MM.1S (cell line): ENCODE data around the gene C16orf89.

Experiments
- DNase-seq: peaks from one replicate; pipeline ENCODE4 v3.0.0-alpha.2; 2015
- H2AFZ ChIP-seq: fragments of 300-600 bp; sonication (generic); 2 replicates; pipeline ENCODE4 v1.6.0; 2016; ENCODE audit warnings: antibody characterized with exemption, low read length
- H3F3A ChIP-seq: fragments of 300-600 bp; sonication (generic); 2 replicates; pipeline ENCODE4 v1.6.1; 2016; ENCODE audit warnings: mild to moderate bottlenecking, antibody characterized with exemption, low read length, moderate library complexity, mixed read lengths; ENCODE audit not compliant: insufficient read depth
- H3K27ac ChIP-seq: fragments of 300-600 bp; sonication (generic); 2 replicates; pipeline ENCODE4 v1.5.1; 2016; ENCODE audit warnings: mild to moderate bottlenecking, low read length
- H3K27me3 ChIP-seq: fragments of 300-600 bp; sonication (generic); replicated peaks from 2 replicates; pipeline ENCODE4 v1.6.0; 2016; ENCODE audit warnings: low read length; ENCODE audit not compliant: insufficient read depth
- H3K36me3 ChIP-seq: fragments of 300-600 bp; sonication (generic); replicated peaks from 2 replicates; pipeline ENCODE4 v1.6.1; 2016; ENCODE audit warnings: mild to moderate bottlenecking, low read length, mixed read lengths; ENCODE audit not compliant: insufficient read depth
- H3K4me1 ChIP-seq: fragments of 300-600 bp; sonication (generic); 2 replicates; pipeline ENCODE4 v1.6.1; 2016; ENCODE audit warnings: low read length, mixed read lengths
- H3K4me2 ChIP-seq: fragments of 300-600 bp; sonication (generic); 2 replicates; pipeline ENCODE4 v1.6.0; 2016; ENCODE audit warnings: low read depth, low read length
- H3K4me3 ChIP-seq: fragments of 300-600 bp; sonication (generic); 2 replicates; pipeline ENCODE4 v1.5.1; 2016; ENCODE audit warnings: low read length, mixed read lengths
- H3K79me2 ChIP-seq: fragments of 300-600 bp; sonication (generic); 2 replicates; pipeline ENCODE4 v1.6.1; 2016; ENCODE audit warnings: mixed run types, low read length, mixed read lengths
- H3K9ac ChIP-seq: fragments of 300-600 bp; sonication (generic); 2 replicates; pipeline ENCODE4 v1.6.1; 2016; ENCODE audit warnings: low read length, mixed read lengths
- H3K9me2 ChIP-seq: fragments of 300-600 bp; sonication (generic); replicated peaks from 2 replicates; pipeline ENCODE4 v1.6.1; 2016; ENCODE audit warnings: mild to moderate bottlenecking, low read length, mixed read lengths; ENCODE audit not compliant: insufficient read depth
- H3K9me3 ChIP-seq: fragments of 300-600 bp; sonication (generic); replicated peaks from 2 replicates; pipeline ENCODE4 v1.6.1; 2016; ENCODE audit warnings: mild to moderate bottlenecking, low read length, mixed read lengths; ENCODE audit not compliant: insufficient read depth
- H4K20me1 ChIP-seq: fragments of 300-600 bp; sonication (generic); 2 replicates; pipeline ENCODE4 v1.6.1; 2016; ENCODE audit warnings: mild to moderate bottlenecking, low read length, moderate library complexity, mixed read lengths; ENCODE audit not compliant: insufficient read depth
- CTCF ChIP-seq: fragments of 300-600 bp; sonication (generic); IDR thresholded peaks from 2 replicates; pipeline ENCODE4 v1.5.1; 2016; ENCODE audit warnings: antibody characterized with exemption, low read length, mixed read lengths
- EZH2 ChIP-seq: fragments of 300-600 bp; sonication (generic); optimal IDR thresholded peaks from 2 replicates; pipeline ENCODE3; 2017; ENCODE audit warnings: low read depth, mild to moderate bottlenecking, antibody characterized with exemption, low read length, mixed read lengths
- EZH2phosphoT487 ChIP-seq: fragments of 300-600 bp; sonication (generic); IDR thresholded peaks from 2 replicates; pipeline ENCODE4 v1.6.1; 2018; ENCODE audit warnings: antibody characterized with exemption, low read length

The C16orf89 gene

GRCh38 chr16:5001571-5001970 is 64.2 kb downstream of the C16orf89 start:
- H4K20me1 ChIP-seq: no peaks in the 10 kb centered on the region
- no peaks in the 10 kb centered on the region for H3F3A ChIP-seq
- no peak overlapping the region for H3K4me2 ChIP-seq
- H3K36me3 ChIP-seq: no peaks in the 10 kb centered on the region
- no peaks in the 10 kb centered on the region for H3K79me2 ChIP-seq
- H3K9me3 ChIP-seq: no peaks in the 10 kb centered on the region
- H3K27me3 ChIP-seq: peaks cover 66% of the 10 kb centered on the region
- H3K4me3 ChIP-seq: no peak overlapping the region
- no peak for DNase-seq
- no peaks in the 10 kb centered on the region for H3K9me2 ChIP-seq
- no peak for TF ChIP-seq EZH2
- TF ChIP-seq CTCF: no peak
- TF ChIP-seq EZH2phosphoT487: no peak
- no peaks in the 10 kb centered on the region for H3K4me1 ChIP-seq
- no peak overlapping the region for H2AFZ ChIP-seq
- H3K27ac ChIP-seq: no peak overlapping the region
- no peak overlapping the region for H3K9ac ChIP-seq

- Histone ChIP-seq H3K9me3 (no peaks in the 10 kb centered on the region), H3K36me3 (no peaks in the 10 kb centered on the region), H3F3A (no peaks in the 10 kb centered on the region), H3K9ac (no peak overlapping the region), H3K79me2 (no peaks in the 10 kb centered on the region), H3K27me3 (peaks cover 66% of the 10 kb centered on the region), H3K27ac (no peak overlapping the region), H3K9me2 (no peaks in the 10 kb centered on the region), H3K4me3 (no peak overlapping the region), H3K4me2 (no peak overlapping the region), H3K4me1 (no peaks in the 10 kb centered on the region), H4K20me1 (no peaks in the 10 kb centered on the region), H2AFZ (no peak overlapping the region)
- DNase-seq: no peak
- TF ChIP-seq CTCF (no peak), EZH2phosphoT487 (no peak), EZH2 (no peak)
These were observed 65.2 kb downstream of the C16orf89 start for GRCh38 chr16:5000573-5001001.

DNA sequence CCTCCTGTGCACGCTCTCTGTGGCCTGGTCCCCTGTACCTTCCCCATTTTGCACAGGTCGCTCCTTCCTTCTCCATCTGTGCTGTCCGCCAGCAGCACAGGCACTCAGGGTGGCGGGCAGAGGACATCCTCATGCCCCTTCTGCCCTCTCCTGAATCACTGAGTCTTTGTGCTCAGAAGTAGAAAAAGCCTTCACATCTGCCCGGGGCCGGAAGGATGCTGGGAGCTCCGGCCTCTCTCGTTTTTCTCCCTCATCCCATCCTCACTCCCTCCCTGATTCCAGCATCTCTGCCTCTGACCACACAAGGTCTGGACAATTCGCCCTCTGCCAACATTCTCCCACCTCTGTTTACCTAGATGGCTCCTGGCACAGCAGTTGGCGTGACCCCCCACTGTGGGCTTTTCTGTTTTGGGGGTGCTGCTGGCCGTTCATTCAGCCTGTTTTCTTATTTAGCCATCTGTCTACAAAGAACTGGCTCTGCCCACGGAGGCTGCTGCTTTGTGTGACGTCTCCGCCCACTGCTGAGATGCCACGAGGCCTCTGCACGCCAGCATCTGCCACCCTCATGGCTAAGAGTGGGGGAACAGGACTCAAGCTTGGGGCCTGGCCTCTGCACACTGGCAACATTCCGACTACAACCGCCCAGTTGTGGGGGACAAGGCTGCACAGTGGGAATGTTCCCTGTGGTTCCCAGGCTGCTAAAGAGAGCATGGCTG is 70.9 kb downstream of the C16orf89 start:
- H3K36me3 ChIP-seq: no peaks in the 10 kb centered on the region
- H2AFZ ChIP-seq: no peak overlapping the region
- DNase-seq: no peak

More for the DNA sequence above, 70.9 kb downstream of the C16orf89 start:
- Histone ChIP-seq H3K4me3 (no peak overlapping the region), H3K27ac (no peak overlapping the region), H4K20me1 (no peaks in the 10 kb centered on the region), H3K9ac (no peak overlapping the region), H3K79me2 (no peaks in the 10 kb centered on the region), H3F3A (no peaks in the 10 kb centered on the region), H3K4me2 (no peak overlapping the region), H3K9me3 (no peaks in the 10 kb centered on the region), H3K9me2 (no peaks in the 10 kb centered on the region), H3K4me1 (no peaks in the 10 kb centered on the region), H3K27me3 (peaks cover 50% of the 10 kb centered on the region)
- TF ChIP-seq EZH2phosphoT487 (no peak), CTCF (no peak), EZH2 (no peak)
